Activated T-helper 1 cell treated with Interleukin-2 at 50 U/mL for 16 hours (primary cell): ENCODE measurements around the gene PHKA2.
"Not testable (repeated sequence)": the region's sequence is repeated elsewhere in the genome, so short reads cannot be mapped to it uniquely, and the experiment has no call there.

Experiments
- DNase-seq: peaks from one replicate; pipeline ENCODE4 v3.0.0-alpha.2; 2020; ENCODE audit warnings: low read depth

The PHKA2 gene

DNA sequence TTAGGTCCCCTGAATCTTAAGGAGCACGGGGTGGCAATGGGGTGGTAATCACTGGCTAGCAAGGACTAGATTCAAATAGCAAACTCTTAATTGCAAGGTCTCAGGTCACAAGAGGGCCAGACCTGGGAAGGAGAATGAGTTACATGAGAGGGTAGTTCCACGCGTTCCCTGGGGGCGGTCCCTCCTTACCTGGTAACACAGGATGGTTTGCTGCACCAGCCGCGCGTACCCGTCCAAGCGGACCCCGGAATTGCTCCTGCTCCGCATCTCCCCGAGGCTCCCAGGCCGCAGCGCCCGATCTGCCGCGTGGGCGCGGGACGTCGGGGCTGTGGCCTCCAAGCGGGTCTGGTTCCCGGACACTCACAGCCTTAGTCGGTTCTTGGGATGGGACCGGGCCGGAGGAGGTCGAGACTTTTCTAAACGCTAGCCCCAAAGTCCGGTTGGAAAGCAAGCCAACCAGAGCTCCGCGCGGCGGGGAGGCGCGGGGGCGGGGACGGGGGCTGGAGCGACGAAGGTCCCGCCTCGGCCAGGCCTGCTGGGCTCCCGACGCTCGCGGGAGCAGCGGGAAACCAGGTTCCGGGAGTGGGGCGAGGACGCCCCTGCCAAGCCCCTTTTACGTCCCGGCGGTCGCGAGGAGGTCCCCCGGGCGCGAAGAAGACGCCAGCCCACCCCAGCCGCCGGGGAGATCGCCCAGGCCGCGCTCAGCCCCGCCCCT is at the start of gene PHKA2:
Gene PHKA2, minus strand, starts transcription at position 449 of the 715 bp plus-strand sequence. Its CDS starts 182 bp downstream, at position 267.
- DNase-seq = no peak

GRCh38 chrX:19030805-19031204 is 46.9 kb upstream of the PHKA2 start:
- DNase-seq = no peak

- DNase-seq = no peak
These were observed 44.6 kb upstream of the PHKA2 start for GRCh38 chrX:19028560-19028959.

GRCh38 chrX:19024366-19024765 is 40.5 kb upstream of the PHKA2 start:
- no peak for DNase-seq

DNA sequence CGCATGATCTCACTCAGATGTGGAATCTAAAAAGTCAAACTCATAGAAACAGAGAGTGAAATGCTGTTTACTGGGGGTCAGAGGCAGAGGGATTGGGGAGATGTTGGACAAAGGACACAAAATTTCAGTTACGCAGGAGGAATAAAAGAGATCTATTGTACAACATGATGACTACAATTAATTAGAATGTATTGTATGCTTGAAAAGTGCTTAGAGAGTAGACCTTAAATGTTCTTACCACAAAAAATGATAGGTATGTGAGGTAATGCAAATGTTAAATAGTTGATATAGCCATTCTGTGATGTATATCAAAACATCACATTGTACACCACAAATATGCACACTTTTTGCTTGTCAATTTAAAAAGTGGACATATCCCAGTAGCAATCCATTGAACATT is 36.1 kb upstream of the PHKA2 start:
- DNase-seq = no peak

GRCh38 chrX:19017271-19017670 is 33.4 kb upstream of the PHKA2 start:
- no peak for DNase-seq

DNA sequence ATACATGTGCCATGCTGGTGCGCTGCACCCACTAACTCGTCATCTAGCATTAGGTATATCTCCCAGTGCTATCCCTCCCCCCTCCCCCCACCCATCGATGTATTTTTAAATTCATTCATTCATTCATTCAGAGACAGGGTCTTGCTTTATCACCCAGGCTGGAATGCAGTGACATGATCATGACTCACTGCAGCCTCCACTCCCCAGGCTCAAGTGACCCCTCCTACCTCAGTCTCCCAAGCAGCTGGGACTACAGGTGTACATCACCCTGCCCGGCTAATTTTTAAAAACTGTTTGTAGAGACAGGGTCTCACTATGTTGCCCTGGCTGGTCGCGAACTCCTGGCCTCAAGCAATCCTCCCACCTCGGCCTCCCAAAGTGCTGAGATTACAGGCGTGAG is 32.7 kb upstream of the PHKA2 start:
- not testable (repeated sequence) for DNase-seq

- DNase-seq = no peak
These were observed 24.0 kb upstream of the PHKA2 start for GRCh38 chrX:19007868-19008267.

- DNase-seq = no peak
These were observed 23.1 kb upstream of the PHKA2 start for GRCh38 chrX:19007011-19007410.

GRCh38 chrX:19005909-19006308 is 22.0 kb upstream of the PHKA2 start:
- DNase-seq = no peak

GRCh38 chrX:19003756-19004155 is 19.8 kb upstream of the PHKA2 start:
- no peak for DNase-seq

DNA sequence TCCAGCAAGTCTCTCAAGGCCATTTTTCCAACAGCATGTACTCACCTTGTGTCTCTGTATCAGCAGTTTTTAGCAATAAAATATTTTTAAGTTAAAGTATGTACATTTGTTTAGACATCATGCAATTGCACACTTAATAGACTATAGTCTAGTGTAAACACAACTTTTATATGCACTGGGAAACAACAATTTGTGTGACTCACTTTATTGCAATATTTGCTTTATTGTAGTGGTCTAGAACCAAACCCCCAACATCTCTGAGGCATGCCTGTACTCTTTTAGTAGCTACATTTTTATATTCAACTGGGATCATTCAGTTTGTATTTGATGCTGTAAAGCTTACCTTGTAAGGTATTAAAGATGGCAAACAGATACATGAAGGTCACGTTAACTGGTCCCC is 14.7 kb upstream of the PHKA2 start:
- no peak for DNase-seq

DNA sequence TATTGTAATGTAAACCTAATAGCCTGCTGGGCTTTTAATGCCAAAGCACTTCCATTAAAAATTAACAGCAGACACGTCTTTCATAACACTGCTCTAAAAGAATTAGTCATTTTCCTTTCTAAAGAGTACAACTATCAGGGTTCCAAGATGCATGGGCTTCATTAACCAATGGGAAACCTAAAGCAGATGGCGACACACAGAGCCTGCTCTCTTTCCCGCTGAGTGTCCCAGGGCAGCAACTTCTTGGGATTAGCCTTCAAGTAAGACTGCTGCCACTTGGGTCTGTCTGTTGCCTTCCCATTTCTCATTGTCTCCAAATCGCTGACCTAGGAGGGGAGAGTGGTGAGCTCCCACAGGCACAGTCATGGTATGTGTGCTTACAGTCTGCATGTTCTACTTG is 14.0 kb upstream of the PHKA2 start:
- DNase-seq = no peak

- no peak for DNase-seq
These were observed 12.6 kb upstream of the PHKA2 start for GRCh38 chrX:18996536-18996935.

DNA sequence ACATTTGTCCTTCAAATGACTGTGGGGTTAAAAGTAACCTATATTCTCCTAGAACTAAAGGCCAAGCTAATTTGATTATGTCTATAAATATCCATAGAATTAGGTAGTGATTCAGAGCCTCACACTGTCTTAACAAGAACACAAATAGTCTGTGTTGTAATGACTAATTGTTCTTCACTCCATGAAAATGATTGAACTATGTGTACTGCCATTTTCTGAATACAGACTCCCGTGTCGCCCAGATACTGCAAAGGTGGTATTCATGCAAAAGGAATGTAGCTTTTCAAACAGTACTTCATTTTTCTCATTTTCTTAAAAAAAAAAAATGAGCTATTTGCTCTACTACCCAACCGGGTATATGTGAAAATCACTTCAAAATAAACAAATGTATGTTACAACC is 11.3 kb upstream of the PHKA2 start:
- DNase-seq = no peak

DNA sequence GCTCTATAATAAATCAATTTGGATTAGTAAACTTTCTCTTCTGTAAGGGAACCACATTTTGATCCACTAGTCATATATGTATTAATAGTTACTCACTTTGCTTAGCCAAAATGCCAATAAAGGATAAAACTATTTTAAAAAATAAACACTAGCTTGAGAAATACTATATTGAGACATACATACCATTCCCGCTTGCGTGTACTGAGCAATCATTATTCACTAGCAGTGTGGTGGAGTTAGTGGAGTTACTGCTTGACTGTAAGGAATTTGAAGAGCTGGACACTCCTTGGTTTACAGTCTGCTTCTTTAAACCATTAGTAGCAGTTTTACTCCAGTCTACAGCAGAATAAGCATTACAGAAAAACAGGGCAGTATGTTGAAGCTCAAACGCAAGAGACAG is 10.8 kb upstream of the PHKA2 start:
- DNase-seq = no peak

DNA sequence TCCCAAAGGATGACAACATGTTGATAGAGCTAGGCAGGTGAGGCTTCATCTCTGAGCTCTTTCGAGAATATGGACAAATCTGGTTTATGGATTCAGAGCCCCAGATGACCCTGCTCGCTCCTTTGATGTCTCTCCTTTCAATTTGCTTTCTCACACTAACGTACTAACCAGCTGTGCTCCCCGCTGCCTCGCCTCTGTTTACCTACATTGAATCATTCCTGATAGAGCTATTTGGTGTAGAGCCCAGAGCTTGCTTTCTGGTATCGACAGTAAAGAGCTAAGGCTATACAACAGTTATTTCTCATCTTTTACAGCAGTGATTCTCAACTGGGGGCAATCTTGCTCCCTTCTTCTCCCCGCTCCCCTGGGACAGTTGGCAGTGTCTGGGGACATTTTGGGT is 8.9 kb upstream of the PHKA2 start:
- DNase-seq = no peak

GRCh38 chrX:18985186-18985435 is 1.2 kb upstream of the PHKA2 start:
- no peak for DNase-seq

- peak; percentile 75 for DNase-seq
These were observed 669 bp upstream of the PHKA2 start for GRCh38 chrX:18984381-18985185.

GRCh38 chrX:18981124-18981807 is 2.6 kb downstream of the PHKA2 start:
- no peak for DNase-seq

DNA sequence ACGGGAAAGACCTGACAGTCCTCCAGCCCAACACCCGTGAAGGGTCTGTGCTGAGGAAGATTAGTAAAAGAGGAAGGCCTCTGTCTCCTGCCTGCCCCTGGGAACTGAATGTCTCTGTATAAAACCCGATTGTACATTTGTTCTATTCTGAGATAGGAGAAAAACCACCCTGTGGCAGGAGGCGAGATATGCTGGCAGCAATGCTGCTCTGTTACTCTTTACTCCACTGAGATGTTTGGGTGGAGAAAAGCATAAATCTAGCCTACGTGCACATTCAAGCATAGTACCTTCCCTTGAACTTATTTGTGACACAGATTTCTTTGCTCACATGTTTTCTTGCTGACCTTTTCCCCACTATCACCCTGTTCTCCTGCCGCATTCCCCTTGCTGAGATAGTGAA is 3.7 kb downstream of the PHKA2 start:
- not testable (repeated sequence) for DNase-seq

GRCh38 chrX:18974993-18975392 is 8.9 kb downstream of the PHKA2 start:
- DNase-seq = no peak

DNA sequence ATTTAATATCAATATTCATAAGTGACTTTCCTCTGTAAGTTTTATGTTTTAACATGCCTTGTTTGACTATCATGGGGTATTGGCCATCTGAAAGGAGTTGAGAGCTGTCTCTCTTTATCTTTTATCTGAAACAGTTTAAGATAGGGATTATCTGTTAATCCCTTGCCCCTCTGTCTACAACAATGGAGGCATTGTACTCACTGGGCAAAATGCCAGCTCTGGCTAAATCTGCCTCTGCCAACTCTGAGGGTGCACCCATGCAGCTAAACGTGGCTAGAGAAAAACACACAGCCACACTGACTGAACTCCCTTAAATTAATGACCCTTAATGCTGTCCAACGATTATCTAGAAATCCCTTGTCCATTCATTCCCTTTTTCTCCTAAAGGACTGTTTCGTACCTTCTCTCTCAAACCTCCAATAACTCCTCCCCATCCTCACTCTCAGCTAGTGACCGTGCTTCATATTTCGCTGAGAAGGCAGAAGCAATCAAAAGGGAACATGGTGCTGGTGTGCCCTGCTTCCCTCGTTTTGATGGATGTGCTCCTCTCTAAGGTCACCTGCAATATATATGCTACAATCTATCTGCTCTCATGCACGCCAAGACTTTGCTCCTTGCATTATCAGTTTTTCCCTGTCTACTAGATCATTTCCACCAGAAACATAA is 10.3 kb downstream of the PHKA2 start:
- DNase-seq = no peak
